Activated CD4-positive, alpha-beta T cell treated with anti-CD3 and anti-CD28 coated beads, Interleukin-2, amount 10 ng/mL, durations not matched to agents 7 days and 5 days (primary cell): ENCODE data around the gene CACNA2D3. TPM values are rescaled to one million over a fixed set of nuclear protein-coding genes. Genes with fewer than 3 reads are reported as not detected.

Experiments
- CTCF ChIA-PET: fragments of 350-600 bp; sonication (Branson Sonifier 250); formaldehyde crosslinking; loops from one replicate; lab custom pipeline; 2021; ENCODE audit warnings: antibody characterized with exemption; lab: Charles Lee
- POLR2A ChIA-PET: fragments of 350-600 bp; sonication (Branson Sonifier 250); formaldehyde crosslinking; loops from one replicate; lab custom pipeline; 2021; ENCODE audit warnings: antibody characterized with exemption; lab: Charles Lee
- DNase-seq: peaks from one replicate; pipeline ENCODE4 v3.0.0-alpha.2; 2020
- H3K27ac Mint-ChIP-seq: one replicate; pipeline ENCODE4 v1.8.0; 2021; ENCODE audit warnings: mild to moderate bottlenecking, moderate library complexity, mixed read lengths
- H3K27me3 Mint-ChIP-seq: one replicate; pipeline ENCODE4 v1.8.0; 2021; ENCODE audit warnings: mixed read lengths
- H3K36me3 Mint-ChIP-seq: one replicate; pipeline ENCODE4 v1.8.0; 2021; ENCODE audit warnings: low read depth, mixed read lengths
- H3K4me1 Mint-ChIP-seq: one replicate; pipeline ENCODE4 v1.8.0; 2021; ENCODE audit warnings: mixed read lengths
- H3K4me3 Mint-ChIP-seq: one replicate; pipeline ENCODE4 v1.8.0; 2021; ENCODE audit warnings: mild to moderate bottlenecking, moderate library complexity, mixed read lengths
- H3K9me3 Mint-ChIP-seq: one replicate; pipeline ENCODE4 v1.8.0; 2021; ENCODE audit warnings: mixed read lengths
- total RNA-seq, 2 experiments: library from RNA; stranded (reverse); gene quantifications; one replicate each; pipeline ENCODE4 v1.2.3, GENCODE V29; 2021

The CACNA2D3 gene
- total RNA-seq, 2 experiments from 2014 or later: not detected

- no peaks in the 10 kb centered on the region for H3K4me1 Mint-ChIP-seq
- no peaks in the 10 kb centered on the region for H3K27me3 Mint-ChIP-seq
Measured at GRCh38 chr3:54134155-54134554, 11.8 kb downstream of the CACNA2D3 start.

DNA sequence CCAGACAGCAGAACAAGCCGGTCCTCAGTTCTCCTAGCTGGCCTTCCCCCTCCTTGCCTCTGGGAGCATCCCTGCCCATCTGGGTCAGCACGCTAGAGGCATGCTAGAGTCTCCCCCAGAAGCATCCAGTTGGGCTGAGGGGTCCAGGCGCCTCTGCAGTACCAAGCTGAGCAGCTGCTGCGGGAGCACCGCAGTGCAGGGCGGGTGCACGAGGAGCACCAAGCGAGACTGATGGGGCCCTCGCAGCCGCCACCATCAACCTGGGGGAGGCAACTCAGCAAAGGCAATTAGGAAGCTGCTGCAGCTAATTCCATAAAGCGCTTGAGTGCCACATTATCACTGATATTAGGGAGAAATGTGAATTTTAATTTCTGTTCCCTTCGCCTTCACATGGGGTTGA lies 12.4 kb downstream of the CACNA2D3 start:
- Mint-ChIP-seq H3K9me3 (no peaks in the 10 kb centered on the region), H3K27me3 (no peaks in the 10 kb centered on the region), H3K36me3 (no peaks in the 10 kb centered on the region), H3K4me3 (no peak overlapping the region), H3K27ac (no peak overlapping the region), H3K4me1 (no peaks in the 10 kb centered on the region)
- no peak for DNase-seq
- POLR2A ChIA-PET: no interaction called here
- CTCF ChIA-PET: interaction anchor here (0.6 kb wide), 1 partner anchor 91 kb away, joined by 4 read pairs; no protein-coding TSS in a partner anchor

More at GRCh38 chr3:54134155-54134554, 11.8 kb downstream of the CACNA2D3 start:
- Mint-ChIP-seq H3K9me3 (no peaks in the 10 kb centered on the region), H3K4me3 (no peak overlapping the region), H3K36me3 (no peaks in the 10 kb centered on the region), H3K27ac (no peak overlapping the region)
- POLR2A ChIA-PET: no interaction called here
- no peak for DNase-seq
- CTCF ChIA-PET: interaction anchor here (0.6 kb wide), 1 partner anchor 92 kb away, joined by 4 read pairs; no protein-coding TSS in a partner anchor

DNA sequence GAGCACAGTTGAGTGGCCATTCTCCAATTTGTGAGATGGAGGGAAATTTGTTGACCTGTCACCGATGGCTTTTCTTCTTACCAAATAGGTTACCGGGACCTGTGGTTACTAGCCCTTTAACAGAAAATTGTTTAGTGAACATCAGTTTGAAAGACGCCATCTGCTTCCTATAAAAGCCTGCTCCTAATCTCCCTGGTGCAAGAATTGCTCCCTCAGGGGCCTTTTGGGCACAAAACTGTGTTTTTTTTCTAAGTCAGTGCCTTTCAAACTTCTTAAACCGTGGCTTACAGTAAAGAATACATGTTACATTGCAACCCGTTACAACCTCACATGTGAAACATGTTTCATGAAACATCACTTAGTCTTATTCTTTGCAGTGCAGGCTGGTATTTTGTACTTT lies 15.0 kb downstream of the CACNA2D3 start:
- Mint-ChIP-seq H3K36me3 (no peaks in the 10 kb centered on the region), H3K27ac (no peak overlapping the region), H3K4me1 (no peaks in the 10 kb centered on the region), H3K27me3 (no peaks in the 10 kb centered on the region), H3K9me3 (no peaks in the 10 kb centered on the region), H3K4me3 (no peak overlapping the region)
- POLR2A ChIA-PET: no interaction called here
- no peak for DNase-seq
- CTCF ChIA-PET: interaction anchor here (1.2 kb wide), 1 partner anchor 9 kb away, joined by 3 read pairs; no protein-coding TSS in a partner anchor

GRCh38 chr3:54138937-54139547 lies 16.7 kb downstream of the CACNA2D3 start:
- Mint-ChIP-seq H3K9me3 (no peaks in the 10 kb centered on the region), H3K27me3 (no peaks in the 10 kb centered on the region), H3K4me1 (no peaks in the 10 kb centered on the region), H3K4me3 (no peak overlapping the region), H3K27ac (no peak overlapping the region), H3K36me3 (no peaks in the 10 kb centered on the region)
- ChIA-PET CTCF (no interaction called here), POLR2A (no interaction called here)
- DNase-seq: no peak

DNA sequence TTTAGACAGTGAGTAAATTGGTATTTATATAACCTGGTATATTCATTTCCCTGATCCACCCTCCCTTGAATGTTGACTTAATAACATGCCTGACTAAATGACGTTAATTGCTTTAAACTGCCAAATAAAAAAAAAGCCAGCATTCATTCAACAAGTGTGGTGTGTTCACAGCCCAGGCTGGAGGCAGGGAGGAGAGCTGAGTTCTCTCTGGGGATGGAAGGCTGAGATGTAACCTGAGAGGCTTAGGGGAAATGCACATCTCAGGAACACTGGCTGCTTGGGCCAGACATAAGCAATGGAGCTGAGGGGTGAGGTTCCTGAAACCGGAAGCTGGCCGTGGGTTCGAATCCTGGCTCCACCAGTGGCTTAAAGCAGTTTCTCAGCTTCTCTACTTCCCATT lies 17.3 kb downstream of the CACNA2D3 start:
- ChIA-PET CTCF (interaction anchor here (0.6 kb wide), 1 partner anchor 73 kb away, joined by 3 read pairs; no protein-coding TSS in a partner anchor), POLR2A (no interaction called here)
- Mint-ChIP-seq H3K4me3 (no peak overlapping the region), H3K27ac (no peak overlapping the region), H3K27me3 (no peaks in the 10 kb centered on the region), H3K36me3 (no peaks in the 10 kb centered on the region), H3K9me3 (no peaks in the 10 kb centered on the region), H3K4me1 (no peaks in the 10 kb centered on the region)
- DNase-seq: no peak

GRCh38 chr3:54144284-54144683 lies 21.9 kb downstream of the CACNA2D3 start:
- CTCF ChIA-PET: no interaction called here
- H3K27ac Mint-ChIP-seq: no peak overlapping the region

DNA sequence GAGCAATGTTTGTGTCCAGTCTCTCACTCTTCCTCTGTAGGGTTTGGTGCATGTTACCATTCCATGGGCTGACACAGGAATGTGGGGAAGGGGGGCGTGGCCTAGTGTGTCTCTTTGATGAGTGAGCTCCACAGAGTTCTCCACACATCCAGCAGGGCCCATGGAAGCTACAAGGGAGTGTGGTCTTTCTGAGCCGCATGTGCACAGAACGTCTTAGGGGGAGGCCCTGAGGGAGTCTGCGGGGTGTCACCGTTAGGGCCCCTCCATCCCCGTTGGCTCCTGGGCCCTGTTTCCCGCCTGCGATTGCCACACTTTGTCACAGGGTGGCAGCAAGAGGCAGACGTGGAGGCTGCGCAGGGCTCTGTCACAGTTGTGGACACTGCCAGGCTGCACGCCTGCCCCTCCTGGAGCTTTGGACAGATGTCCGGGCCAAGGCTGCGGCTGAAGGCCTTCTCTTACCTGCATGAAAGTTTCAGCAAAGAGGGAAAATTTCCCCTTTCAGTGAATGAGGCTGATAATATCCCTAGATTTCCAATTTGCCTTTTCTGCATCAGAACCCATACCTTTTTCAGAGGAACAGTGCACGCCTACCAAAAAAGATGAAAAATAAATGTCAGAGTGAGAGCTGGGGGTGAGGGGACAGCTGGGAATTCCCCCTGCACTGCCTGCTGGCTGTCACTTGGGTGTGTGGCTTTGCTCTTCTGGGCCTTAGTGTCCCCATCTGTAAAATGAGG lies 24.3 kb downstream of the CACNA2D3 start:
- H3K9me3 Mint-ChIP-seq: no peaks in the 10 kb centered on the region
- H3K27me3 Mint-ChIP-seq: no peaks in the 10 kb centered on the region
- no peak overlapping the region for H3K4me3 Mint-ChIP-seq
- no peaks in the 10 kb centered on the region for H3K4me1 Mint-ChIP-seq
- no peak for DNase-seq
- ChIA-PET CTCF (interaction anchor here (1.6 kb wide), 1 partner anchor 9 kb away, joined by 3 read pairs; no protein-coding TSS in a partner anchor), POLR2A (interaction anchor here (0.6 kb wide), 1 partner anchor 460 kb away, joined by 3 read pairs; no protein-coding TSS in a partner anchor)
- no peaks in the 10 kb centered on the region for H3K36me3 Mint-ChIP-seq
- no peak overlapping the region for H3K27ac Mint-ChIP-seq

More at GRCh38 chr3:54144284-54144683, 21.9 kb downstream of the CACNA2D3 start:
- Mint-ChIP-seq H3K27me3 (no peaks in the 10 kb centered on the region), H3K9me3 (no peaks in the 10 kb centered on the region), H3K4me3 (no peak overlapping the region), H3K4me1 (no peaks in the 10 kb centered on the region), H3K36me3 (no peaks in the 10 kb centered on the region)
- POLR2A ChIA-PET: no interaction called here
- DNase-seq: no peak

DNA sequence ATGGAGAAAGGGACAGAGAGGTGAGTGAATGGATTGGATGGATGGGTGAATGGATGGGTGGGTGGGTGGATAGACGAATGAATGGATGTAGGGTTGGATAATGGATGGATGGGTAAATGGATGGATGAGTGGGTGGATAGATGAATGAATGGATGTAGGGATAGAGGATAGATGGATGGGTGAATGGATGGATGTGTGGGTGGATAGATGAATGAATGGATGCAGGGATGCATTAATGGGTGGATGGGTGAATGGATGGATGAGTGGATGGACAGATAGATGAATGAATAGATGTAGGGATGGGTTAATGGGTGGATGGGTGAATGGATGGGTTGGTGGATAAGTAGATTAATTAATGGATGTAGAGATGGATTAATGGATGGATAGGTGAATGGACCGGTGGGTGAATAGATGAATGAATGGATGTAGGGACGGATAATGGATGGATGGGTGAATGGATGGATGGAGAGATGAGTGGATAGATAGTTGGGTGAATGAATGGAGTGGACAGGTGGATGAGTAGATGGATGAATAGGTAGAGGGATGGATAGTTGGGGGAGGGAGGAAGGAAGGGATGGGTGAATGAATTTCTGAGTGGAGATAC lies 28.6 kb downstream of the CACNA2D3 start:
- no peak for DNase-seq
- Mint-ChIP-seq H3K4me3 (no peak overlapping the region), H3K27ac (no peak overlapping the region), H3K4me1 (no peaks in the 10 kb centered on the region), H3K27me3 (no peaks in the 10 kb centered on the region), H3K36me3 (no peaks in the 10 kb centered on the region), H3K9me3 (no peaks in the 10 kb centered on the region)
- ChIA-PET CTCF (no interaction called here), POLR2A (no interaction called here)

DNA sequence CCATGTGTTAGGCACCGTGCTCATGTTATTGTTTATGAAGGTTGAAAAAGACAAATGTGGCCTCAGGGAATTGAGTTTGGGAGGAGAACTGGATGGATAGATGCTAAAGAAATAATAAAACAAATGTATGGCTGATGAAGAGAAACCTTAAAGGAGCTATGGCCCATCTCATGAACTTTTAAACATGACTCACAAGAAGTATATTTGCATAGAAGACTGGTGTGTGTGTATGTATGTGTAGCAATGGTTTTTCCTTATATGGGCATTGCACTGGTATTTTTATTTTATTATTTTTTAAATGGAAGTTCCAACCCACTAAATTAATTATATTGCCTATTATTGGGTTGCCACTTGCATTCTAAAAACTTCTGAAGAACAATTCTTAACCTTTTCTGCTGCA lies 31.1 kb downstream of the CACNA2D3 start:
- Mint-ChIP-seq H3K27ac (no peak overlapping the region), H3K27me3 (no peaks in the 10 kb centered on the region), H3K36me3 (no peaks in the 10 kb centered on the region), H3K9me3 (no peaks in the 10 kb centered on the region), H3K4me1 (no peaks in the 10 kb centered on the region), H3K4me3 (no peak overlapping the region)
- no peak for DNase-seq
- POLR2A ChIA-PET: no interaction called here
- CTCF ChIA-PET: no interaction called here

GRCh38 chr3:54157860-54158259 lies 35.5 kb downstream of the CACNA2D3 start:
- Mint-ChIP-seq H3K4me3 (no peak overlapping the region), H3K4me1 (no peaks in the 10 kb centered on the region), H3K27me3 (no peaks in the 10 kb centered on the region), H3K36me3 (no peaks in the 10 kb centered on the region), H3K27ac (no peak overlapping the region), H3K9me3 (no peaks in the 10 kb centered on the region)
- CTCF ChIA-PET: no interaction called here
- POLR2A ChIA-PET: interaction anchor here (0.8 kb wide), 1 partner anchor 1968 kb away, joined by 3 read pairs; no protein-coding TSS in a partner anchor
- DNase-seq: no peak

DNA sequence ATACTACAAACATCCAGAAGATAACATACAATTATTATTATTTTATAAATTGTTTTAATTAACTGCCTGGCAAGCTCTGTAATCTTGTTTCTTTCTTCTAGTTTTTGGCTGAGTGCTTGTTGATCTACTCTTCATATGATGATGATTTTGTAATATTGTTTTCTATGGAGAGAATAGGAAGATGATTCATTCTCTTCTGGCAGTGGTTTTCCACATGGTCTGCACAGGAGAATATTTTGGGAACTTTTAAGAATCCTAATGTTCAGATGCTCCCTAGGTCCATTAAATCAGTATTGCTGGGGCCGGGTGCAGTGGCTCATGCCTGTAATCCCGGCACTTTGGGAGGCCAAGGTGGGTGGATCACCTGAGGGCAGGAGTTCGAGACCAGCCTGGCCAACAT lies 37.6 kb downstream of the CACNA2D3 start:
- POLR2A ChIA-PET: no interaction called here
- no peak overlapping the region for H3K27ac Mint-ChIP-seq
- CTCF ChIA-PET: no interaction called here
- H3K4me1 Mint-ChIP-seq: no peaks in the 10 kb centered on the region
- no peaks in the 10 kb centered on the region for H3K27me3 Mint-ChIP-seq
- no peak overlapping the region for H3K4me3 Mint-ChIP-seq
- H3K9me3 Mint-ChIP-seq: no peaks in the 10 kb centered on the region
- H3K36me3 Mint-ChIP-seq: no peaks in the 10 kb centered on the region
- DNase-seq: no peak

GRCh38 chr3:54163441-54163840 lies 41.1 kb downstream of the CACNA2D3 start:
- H3K9me3 Mint-ChIP-seq: no peaks in the 10 kb centered on the region
- no peaks in the 10 kb centered on the region for H3K36me3 Mint-ChIP-seq
- no peak for DNase-seq
- no peak overlapping the region for H3K27ac Mint-ChIP-seq
- H3K27me3 Mint-ChIP-seq: no peaks in the 10 kb centered on the region
- ChIA-PET CTCF (no interaction called here), POLR2A (no interaction called here)
- no peak overlapping the region for H3K4me3 Mint-ChIP-seq
- H3K4me1 Mint-ChIP-seq: no peaks in the 10 kb centered on the region
